ENCODE results near the gene IGSF21.

DNA sequence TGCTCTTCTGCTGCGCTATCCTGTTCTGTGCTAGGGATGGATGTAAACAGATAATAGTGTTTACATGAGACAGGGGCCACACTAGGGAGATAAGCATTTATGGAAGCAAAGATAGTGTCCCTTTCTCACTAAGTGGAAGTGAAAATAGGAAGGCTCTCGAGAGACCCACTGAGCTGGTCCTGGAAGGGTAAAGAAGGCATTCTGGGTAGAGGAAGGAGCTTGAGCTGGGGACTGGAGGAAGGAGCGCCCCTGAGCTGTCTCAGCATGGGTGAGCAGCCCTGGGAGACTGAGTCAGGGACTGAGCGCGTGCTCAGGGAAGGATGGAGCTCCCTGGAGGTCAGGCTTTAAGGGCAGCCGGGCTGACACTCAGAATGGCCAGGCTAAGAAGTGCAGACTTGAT, 93.3 kb downstream of the IGSF21 start:
- TF ChIP-seq CTCF (IDR thresholded peaks at IDR 0.05) = no peak
- no peak for TF ChIP-seq EZH2 (IDR thresholded peaks at IDR 0.05; ENCODE audit: borderline replicate concordance, insufficient read depth, low read depth, low read length, poor library complexity, severe bottlenecking)
